ENCODE results near the gene ENPP6.
A peak's percentile ranks its signal among the peaks of the same experiment; 100 is the strongest.

Gene ENPP6

GRCh38 chr4:184217634-184218033 is at the start of gene ENPP6:
Gene ENPP6, minus strand, starts transcription at chr4:184217873. Its CDS starts 54 bp downstream, at chr4:184217819.
- DNase-seq (ENCODE audit: low read depth): no peak

GRCh38 chr4:184267206-184267608 is 49.5 kb upstream of the ENPP6 start:
- DNase-seq (ENCODE audit: low read depth): no peak

GRCh38 chr4:184265546-184266351 is 48.1 kb upstream of the ENPP6 start:
- DNase-seq (ENCODE audit: low read depth): no peak

DNA sequence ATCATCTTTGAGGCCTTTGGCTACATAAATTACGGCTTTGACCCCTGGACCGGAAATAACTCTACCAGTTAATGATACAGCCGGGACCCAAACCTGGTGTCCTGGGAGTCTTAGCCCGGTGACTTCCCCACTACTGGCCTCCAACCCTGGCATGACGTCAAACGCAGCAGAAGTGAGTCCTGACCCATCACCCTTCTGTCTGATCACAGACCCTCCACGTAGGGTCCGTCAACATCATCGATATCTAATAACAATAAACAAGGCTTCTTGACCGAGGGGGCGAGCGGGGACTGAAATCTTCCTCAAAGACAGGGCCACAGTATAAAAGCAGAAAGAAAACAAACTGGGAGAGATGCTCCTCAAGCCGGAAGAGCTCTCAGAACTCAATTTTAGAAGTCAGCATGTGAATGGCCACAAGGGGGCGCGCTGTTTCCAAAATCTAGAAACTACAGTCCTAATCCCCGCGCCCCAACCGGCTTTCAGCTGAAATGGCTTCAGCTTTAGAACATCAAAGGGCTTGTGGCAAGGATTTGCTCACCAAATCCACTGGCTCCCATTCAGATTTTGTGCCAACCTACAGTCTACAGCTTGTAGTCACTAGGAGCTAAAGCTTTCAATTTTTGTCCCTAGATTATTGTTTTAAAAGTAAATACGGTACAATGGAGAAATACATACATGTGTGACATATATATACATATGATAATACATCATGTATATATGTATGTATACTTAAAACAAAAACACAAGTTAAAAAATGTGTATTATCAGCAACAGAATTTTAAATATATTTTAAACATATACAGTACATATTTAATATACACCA is 46.4 kb upstream of the ENPP6 start:
- DNase-seq (ENCODE audit: low read depth): peak; percentile 94

GRCh38 chr4:184263461-184263860 is 45.8 kb upstream of the ENPP6 start:
- no peak for DNase-seq (ENCODE audit: low read depth)

DNA sequence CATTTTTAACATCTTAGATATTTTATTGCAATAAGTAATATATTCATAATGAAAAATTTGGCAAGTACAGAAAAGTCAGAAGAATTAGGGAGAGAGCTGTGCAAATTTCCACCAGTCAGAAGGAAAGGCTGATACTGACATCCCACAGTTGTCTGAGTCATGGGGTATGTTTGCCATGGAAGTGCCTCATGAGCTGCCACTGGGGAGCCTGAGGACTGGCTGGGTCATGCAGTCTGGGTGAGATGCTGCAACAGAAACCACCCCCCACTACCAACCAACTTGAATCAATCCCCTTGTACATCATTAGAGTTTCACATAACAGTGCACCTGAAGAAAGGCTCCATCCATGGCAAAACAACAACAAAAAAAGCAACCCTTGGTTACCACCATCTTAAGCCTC is 45.2 kb upstream of the ENPP6 start:
- no peak for DNase-seq (ENCODE audit: low read depth)

DNA sequence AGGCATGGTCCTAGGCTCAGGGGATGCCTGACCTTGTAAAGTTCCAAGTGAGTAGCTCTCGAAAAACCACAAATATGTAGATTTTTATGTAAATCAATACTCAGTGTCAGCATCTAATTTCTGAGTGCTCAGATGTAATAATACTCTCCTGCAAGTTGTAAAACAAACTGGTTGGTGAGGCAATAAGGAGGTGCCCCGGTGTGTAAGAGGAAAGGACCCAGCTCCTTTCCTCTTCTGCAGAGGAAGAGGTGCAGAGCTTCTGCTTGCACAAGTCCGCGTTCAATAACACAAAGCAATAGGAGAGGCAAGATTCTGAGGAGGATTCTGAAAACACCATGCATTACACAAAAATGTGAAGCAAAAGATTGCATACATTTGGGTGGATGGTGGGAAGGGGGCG is 43.6 kb upstream of the ENPP6 start:
- no peak for DNase-seq (ENCODE audit: low read depth)

DNA sequence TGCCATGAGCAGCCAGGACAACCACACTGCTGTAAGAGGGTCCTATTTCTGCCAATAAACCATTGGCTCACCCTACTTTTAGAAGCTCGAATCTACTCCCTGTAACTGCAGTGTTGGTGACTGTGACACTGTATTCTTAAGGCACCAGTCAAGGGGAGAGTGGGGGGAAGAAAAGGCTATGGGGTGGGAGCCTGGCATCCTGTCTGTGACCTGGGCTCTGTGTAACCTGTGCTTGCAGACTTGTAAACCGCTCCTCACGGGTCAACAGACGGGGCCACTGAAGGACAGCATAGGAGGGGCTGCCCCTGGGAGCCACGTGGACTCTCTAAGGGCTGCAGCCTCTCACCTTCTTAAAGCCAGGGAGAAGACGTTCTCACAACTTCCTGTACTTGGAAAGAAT is 42.2 kb upstream of the ENPP6 start:
- no peak for DNase-seq (ENCODE audit: low read depth)

- no peak for DNase-seq (ENCODE audit: low read depth)
These were observed 41.4 kb upstream of the ENPP6 start for GRCh38 chr4:184259081-184259480.

GRCh38 chr4:184255871-184256642 is 38.4 kb upstream of the ENPP6 start:
- no peak for DNase-seq (ENCODE audit: low read depth)

- no peak for DNase-seq (ENCODE audit: low read depth)
These were observed 37.7 kb upstream of the ENPP6 start for GRCh38 chr4:184255361-184255760.

DNA sequence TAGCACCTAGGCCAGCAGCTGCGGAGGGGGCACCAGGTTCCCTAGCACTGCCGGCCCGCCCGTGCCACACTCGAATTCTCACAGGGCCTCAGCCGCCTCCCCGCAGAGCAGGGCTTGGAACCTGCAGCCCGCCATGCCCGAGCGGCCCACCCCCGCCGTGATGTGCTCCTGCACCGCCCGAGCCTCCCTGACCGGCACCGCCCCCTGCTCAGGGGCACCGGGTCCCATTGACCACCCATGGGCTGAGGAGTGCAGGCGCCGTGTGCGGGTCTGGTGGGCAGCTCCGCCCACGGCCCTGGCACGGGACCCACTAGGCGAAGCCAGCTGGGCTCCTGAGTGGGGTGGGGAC is 35.4 kb upstream of the ENPP6 start:
- DNase-seq (ENCODE audit: low read depth): no peak

GRCh38 chr4:184252136-184253071 is 34.7 kb upstream of the ENPP6 start:
- no peak for DNase-seq (ENCODE audit: low read depth)

DNA sequence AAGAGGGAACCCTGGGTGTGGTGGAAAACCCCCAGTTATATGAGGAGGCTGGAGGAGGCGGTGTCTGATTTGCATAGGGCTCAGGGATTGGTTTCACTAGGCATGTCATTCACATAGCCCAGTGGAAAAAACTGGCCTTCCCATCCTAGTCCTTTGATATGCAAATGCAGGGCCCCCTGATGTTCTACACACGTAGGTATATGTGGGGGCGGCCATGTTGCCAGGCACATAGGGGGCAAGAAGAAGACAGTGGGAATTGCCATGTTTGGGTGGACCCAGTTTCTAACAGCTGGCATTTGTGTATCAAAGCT is 34.0 kb upstream of the ENPP6 start:
- DNase-seq (ENCODE audit: low read depth): no peak

GRCh38 chr4:184250795-184251669 is 33.4 kb upstream of the ENPP6 start:
- no peak for DNase-seq (ENCODE audit: low read depth)

GRCh38 chr4:184248216-184248615 is 30.5 kb upstream of the ENPP6 start:
- no peak for DNase-seq (ENCODE audit: low read depth)

- no peak for DNase-seq (ENCODE audit: low read depth)
These were observed 29.7 kb upstream of the ENPP6 start for GRCh38 chr4:184247421-184247820.

DNA sequence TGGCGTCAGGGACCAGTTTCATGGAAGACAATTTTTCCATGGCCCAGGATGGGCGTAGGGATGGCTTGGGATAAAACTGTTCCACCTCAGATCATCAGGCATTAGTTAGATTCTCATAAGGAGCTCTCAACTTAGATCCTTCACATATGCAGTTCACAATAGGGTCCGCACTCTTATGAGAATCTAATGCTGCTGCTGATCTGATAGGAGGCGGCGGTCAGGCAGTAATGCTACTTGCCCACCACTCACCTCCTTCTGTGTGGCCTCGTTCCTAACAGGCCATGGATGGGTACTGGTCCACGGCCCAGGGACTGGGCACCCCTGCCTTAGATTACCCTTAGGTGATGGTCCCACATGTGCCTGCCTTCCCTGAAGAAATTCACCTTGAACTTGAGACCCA is 28.8 kb upstream of the ENPP6 start:
- DNase-seq (ENCODE audit: low read depth): no peak

DNA sequence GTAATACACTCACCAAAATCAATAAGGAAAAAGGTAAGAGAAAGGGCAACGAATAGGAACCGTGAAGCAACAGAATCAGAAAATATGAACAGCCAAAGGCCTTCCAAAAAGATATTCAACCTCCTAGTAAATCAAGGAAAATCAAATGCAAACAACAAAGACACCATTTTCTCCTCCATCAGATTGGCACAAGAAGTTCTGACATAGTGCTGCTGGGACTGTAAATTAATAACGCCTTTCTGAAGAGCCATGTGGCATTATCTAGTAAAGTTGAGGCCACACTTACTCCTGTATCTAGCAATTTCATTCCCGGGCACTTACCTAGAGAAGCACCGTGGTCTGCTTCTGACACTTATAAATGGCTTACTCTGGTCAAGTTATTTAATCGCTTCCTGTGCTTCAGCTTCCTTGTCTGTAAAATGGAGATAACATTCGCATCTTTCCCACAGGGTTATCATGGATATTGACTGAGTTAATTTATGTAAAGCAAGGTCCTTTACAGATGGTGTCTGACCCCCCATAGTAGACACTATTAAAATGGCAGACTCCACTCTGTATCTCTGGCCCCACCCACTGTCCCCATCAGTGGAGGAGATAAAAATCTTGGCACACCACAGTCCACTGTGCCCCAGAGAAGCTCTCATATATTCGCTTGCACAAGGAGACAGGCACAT is 20.5 kb upstream of the ENPP6 start:
- no peak for DNase-seq (ENCODE audit: low read depth)

DNA sequence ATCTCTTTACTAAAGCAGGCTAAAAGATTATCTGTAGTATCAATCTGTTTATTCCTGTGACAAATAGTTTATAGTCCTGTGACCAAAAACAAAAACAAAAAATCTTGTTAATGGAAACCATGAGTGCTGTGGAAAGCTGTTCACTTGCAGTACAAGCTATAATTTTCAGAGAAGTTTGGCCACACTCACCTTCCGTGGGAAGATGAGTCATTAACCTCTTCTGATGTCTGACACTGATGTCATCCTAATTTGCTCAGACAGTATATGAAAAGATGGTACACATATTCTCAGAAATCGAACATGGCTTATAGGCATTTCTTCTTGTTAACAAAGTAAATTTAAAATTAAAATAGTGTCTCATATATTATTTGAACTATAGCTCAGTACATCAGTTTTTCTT is 19.9 kb upstream of the ENPP6 start:
- no peak for DNase-seq (ENCODE audit: low read depth)

Data from stimulated activated CD8-positive, alpha-beta memory T cell treated with anti-CD3 and anti-CD28 coated beads, Interleukin-12 subunit alpha, Interleukin-12 subunit beta, amount 100 ng/mL, for 1 hour (primary cell).